HepG2 (cell line): ENCODE measurements around the gene INAFM2. TPM values are rescaled to one million over a fixed set of nuclear protein-coding genes. Genes with fewer than 3 reads are reported as not detected.
A peak's percentile ranks its signal among the peaks of the same experiment; 100 is the strongest.

Experiments used
- ELF4 ChIP-seq: sonication (generic); formaldehyde crosslinking; IDR thresholded peaks from 2 replicates; pipeline ENCODE4 v1.5.0; 2020; ENCODE audit warnings: missing genetic modification reagents, mild to moderate bottlenecking, moderate library complexity, borderline replicate concordance
- KAT2B ChIP-seq: fragments of 150-350 bp; IDR thresholded peaks from 2 replicates; pipeline ENCODE4 v1.6.1; 2014; ENCODE audit warnings: low read depth, low read length, borderline replicate concordance
- SOX6 ChIP-seq, 2 experiments: fragments of 450-650 bp in 1 of 2; sonication (generic) in 1 of 2; formaldehyde crosslinking in 1 of 2; IDR thresholded peaks; 2 replicates each; pipeline versions ENCODE4 v1.4.0 to v1.6.1; 2017 to 2020; ENCODE audit warnings: antibody characterized with exemption in 1 of 2, mild to moderate bottlenecking in 1 of 2, missing genetic modification reagents in 1 of 2
- ZKSCAN8 ChIP-seq: IDR thresholded peaks from 2 replicates; pipeline ENCODE4 v1.6.1; 2016; ENCODE audit warnings: borderline replicate concordance, missing genetic modification reagents, missing compliant biosample characterization
- ZNF282 ChIP-seq: fragments of 450-650 bp; IDR thresholded peaks from 2 replicates; pipeline ENCODE4 v1.6.1; 2018; ENCODE audit not compliant: partially characterized antibody
- ZNF3 ChIP-seq: IDR thresholded peaks from 2 replicates; pipeline ENCODE4 v1.7.0; 2017; ENCODE audit warnings: inconsistent platforms
- ZNF558 ChIP-seq: sonication (generic); formaldehyde crosslinking; IDR thresholded peaks from 2 replicates; pipeline ENCODE4 v1.9.0; 2022; ENCODE audit warnings: mild to moderate bottlenecking, missing genetic modification reagents, borderline replicate concordance
- ZNF788 ChIP-seq: sonication (generic); formaldehyde crosslinking; IDR thresholded peaks from 2 replicates; pipeline ENCODE4 v1.5.0; 2020; ENCODE audit warnings: mild to moderate bottlenecking, missing genetic modification reagents, borderline replicate concordance
- ZSCAN29 ChIP-seq: sonication (generic); formaldehyde crosslinking; conservative IDR thresholded peaks from 2 replicates; pipeline ENCODE4 v1.4.0; 2020; ENCODE audit warnings: mild to moderate bottlenecking, missing genetic modification reagents
- polyA plus RNA-seq, 8 experiments: library from polyadenylated mRNA; depleted of rRNA in 3 of 8; stranded (reverse) in 7 of 8; unstranded in 1 of 8; fragments of >200 nt; fragmentation: Illumina TruSeq in 4 of 8; extraction: Trizol in 4 of 8; gene quantifications; 2 replicates each; pipeline versions ENCODE4 v1.2.1 to v1.2.3, GENCODE V29; 2011 to 2016; ENCODE audit warnings: low read depth in 4 of 8, missing spikeins in 1 of 8, mixed read lengths in 1 of 8; ENCODE audit not compliant: insufficient read depth in 1 of 8
- total RNA-seq, 5 experiments: library from RNA; depleted of rRNA; stranded (reverse); fragments of >200 nt; fragmentation: Illumina TruSeq; extraction: Trizol; gene quantifications; 2 replicates each; pipeline ENCODE4 v1.2.3, GENCODE V29; 2016; ENCODE audit warnings: low read depth in 1 of 5
- TF ChIP-seq, protein P1 (sequence below): sonication (generic); formaldehyde crosslinking; IDR thresholded peaks from 2 replicates; pipeline ENCODE4 v1.4.0; 2020; ENCODE audit warnings: missing genetic modification reagents
- TF ChIP-seq, protein P2 (sequence below): sonication (generic); formaldehyde crosslinking; IDR thresholded peaks from 2 replicates; pipeline ENCODE4 v1.4.0; 2020; ENCODE audit warnings: missing genetic modification reagents, borderline replicate concordance
- TF ChIP-seq, protein P3 (sequence below): IDR thresholded peaks from 2 replicates; pipeline ENCODE4 v1.4.0; 2020; ENCODE audit warnings: mild to moderate bottlenecking, missing genetic modification reagents
- TF ChIP-seq, protein P4 (sequence below): sonication (generic); formaldehyde crosslinking; IDR thresholded peaks from 2 replicates; pipeline ENCODE4 v1.8.0; 2022; ENCODE audit warnings: missing genetic modification reagents, mild to moderate bottlenecking, inconsistent platforms, borderline replicate concordance
- TF ChIP-seq, protein P5 (sequence below): sonication (generic); formaldehyde crosslinking; IDR thresholded peaks from 2 replicates; pipeline ENCODE4 v1.4.0; 2020; ENCODE audit warnings: missing genetic modification reagents, borderline replicate concordance

The INAFM2 gene
- total and polyA plus RNA-seq, 2 of the 13 experiments (the other 11 are each of a cell fraction or from before 2014, with no cell fraction given): 5.5 to 6.5 TPM

DNA sequence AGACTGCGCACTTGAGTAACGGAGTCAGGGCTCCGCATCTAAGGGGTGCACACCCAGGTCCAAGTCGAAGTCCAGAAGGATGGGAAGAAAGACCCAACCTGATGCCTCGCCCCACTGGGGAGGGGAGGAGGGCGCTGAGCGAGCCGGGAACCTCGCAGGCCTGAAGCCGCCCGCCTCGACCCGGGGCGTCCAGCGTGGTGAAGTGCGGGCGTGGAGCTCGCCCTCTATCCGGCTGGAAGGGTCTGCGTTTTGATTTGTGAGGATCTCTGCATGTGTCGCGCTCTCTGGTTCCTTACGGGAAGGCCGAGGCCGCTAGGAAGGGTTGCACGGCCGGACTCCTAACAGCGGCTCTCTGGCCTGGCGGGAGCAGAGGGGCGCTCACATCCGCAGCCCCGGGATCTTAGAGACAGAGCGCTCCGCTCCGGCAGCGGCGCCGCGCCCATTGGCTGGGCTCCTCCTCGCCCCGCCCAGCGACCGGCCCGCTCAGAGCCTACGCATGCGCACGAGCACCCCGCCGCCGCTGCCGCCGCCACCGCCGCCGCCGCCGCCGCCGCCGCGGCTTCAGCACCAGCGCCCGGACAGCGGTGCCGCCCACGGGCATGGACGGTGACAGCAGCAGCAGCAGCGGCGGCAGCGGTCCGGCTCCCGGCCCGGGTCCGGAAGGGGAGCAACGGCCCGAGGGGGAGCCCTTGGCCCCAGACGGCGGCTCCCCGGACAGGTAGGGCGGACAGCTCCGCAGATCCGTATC lies 34.4 kb downstream of the INAFM2 start, which contains the start of gene DISP2 (continued):
- no peak for TF ChIP-seq ZNF788 (CRISPR knock-in tag)
- TF ChIP-seq ZKSCAN8 (CRISPR knock-in tag): no peak
- TF ChIP-seq ZNF558 (CRISPR knock-in tag): no peak
- TF ChIP-seq, protein P1, sequence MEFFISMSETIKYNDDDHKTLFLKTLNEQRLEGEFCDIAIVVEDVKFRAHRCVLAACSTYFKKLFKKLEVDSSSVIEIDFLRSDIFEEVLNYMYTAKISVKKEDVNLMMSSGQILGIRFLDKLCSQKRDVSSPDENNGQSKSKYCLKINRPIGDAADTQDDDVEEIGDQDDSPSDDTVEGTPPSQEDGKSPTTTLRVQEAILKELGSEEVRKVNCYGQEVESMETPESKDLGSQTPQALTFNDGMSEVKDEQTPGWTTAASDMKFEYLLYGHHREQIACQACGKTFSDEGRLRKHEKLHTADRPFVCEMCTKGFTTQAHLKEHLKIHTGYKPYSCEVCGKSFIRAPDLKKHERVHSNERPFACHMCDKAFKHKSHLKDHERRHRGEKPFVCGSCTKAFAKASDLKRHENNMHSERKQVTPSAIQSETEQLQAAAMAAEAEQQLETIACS (CRISPR knock-in tag): no peak
- TF ChIP-seq, protein P2, sequence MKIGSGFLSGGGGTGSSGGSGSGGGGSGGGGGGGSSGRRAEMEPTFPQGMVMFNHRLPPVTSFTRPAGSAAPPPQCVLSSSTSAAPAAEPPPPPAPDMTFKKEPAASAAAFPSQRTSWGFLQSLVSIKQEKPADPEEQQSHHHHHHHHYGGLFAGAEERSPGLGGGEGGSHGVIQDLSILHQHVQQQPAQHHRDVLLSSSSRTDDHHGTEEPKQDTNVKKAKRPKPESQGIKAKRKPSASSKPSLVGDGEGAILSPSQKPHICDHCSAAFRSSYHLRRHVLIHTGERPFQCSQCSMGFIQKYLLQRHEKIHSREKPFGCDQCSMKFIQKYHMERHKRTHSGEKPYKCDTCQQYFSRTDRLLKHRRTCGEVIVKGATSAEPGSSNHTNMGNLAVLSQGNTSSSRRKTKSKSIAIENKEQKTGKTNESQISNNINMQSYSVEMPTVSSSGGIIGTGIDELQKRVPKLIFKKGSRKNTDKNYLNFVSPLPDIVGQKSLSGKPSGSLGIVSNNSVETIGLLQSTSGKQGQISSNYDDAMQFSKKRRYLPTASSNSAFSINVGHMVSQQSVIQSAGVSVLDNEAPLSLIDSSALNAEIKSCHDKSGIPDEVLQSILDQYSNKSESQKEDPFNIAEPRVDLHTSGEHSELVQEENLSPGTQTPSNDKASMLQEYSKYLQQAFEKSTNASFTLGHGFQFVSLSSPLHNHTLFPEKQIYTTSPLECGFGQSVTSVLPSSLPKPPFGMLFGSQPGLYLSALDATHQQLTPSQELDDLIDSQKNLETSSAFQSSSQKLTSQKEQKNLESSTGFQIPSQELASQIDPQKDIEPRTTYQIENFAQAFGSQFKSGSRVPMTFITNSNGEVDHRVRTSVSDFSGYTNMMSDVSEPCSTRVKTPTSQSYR (CRISPR knock-in tag): no peak
- no peak for TF ChIP-seq ZSCAN29 (CRISPR knock-in tag)
- TF ChIP-seq ZNF3: no peak
- TF ChIP-seq ZNF282: no peak
- TF ChIP-seq, protein P3, sequence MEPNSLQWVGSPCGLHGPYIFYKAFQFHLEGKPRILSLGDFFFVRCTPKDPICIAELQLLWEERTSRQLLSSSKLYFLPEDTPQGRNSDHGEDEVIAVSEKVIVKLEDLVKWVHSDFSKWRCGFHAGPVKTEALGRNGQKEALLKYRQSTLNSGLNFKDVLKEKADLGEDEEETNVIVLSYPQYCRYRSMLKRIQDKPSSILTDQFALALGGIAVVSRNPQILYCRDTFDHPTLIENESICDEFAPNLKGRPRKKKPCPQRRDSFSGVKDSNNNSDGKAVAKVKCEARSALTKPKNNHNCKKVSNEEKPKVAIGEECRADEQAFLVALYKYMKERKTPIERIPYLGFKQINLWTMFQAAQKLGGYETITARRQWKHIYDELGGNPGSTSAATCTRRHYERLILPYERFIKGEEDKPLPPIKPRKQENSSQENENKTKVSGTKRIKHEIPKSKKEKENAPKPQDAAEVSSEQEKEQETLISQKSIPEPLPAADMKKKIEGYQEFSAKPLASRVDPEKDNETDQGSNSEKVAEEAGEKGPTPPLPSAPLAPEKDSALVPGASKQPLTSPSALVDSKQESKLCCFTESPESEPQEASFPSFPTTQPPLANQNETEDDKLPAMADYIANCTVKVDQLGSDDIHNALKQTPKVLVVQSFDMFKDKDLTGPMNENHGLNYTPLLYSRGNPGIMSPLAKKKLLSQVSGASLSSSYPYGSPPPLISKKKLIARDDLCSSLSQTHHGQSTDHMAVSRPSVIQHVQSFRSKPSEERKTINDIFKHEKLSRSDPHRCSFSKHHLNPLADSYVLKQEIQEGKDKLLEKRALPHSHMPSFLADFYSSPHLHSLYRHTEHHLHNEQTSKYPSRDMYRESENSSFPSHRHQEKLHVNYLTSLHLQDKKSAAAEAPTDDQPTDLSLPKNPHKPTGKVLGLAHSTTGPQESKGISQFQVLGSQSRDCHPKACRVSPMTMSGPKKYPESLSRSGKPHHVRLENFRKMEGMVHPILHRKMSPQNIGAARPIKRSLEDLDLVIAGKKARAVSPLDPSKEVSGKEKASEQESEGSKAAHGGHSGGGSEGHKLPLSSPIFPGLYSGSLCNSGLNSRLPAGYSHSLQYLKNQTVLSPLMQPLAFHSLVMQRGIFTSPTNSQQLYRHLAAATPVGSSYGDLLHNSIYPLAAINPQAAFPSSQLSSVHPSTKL (CRISPR knock-in tag): 0 out of 2 replicates have a peak, but pooled peaks have one; percentile 8
- TF ChIP-seq KAT2B: no peak
- no peak for TF ChIP-seq ELF4 (CRISPR knock-in tag)
- TF ChIP-seq, protein P4, sequence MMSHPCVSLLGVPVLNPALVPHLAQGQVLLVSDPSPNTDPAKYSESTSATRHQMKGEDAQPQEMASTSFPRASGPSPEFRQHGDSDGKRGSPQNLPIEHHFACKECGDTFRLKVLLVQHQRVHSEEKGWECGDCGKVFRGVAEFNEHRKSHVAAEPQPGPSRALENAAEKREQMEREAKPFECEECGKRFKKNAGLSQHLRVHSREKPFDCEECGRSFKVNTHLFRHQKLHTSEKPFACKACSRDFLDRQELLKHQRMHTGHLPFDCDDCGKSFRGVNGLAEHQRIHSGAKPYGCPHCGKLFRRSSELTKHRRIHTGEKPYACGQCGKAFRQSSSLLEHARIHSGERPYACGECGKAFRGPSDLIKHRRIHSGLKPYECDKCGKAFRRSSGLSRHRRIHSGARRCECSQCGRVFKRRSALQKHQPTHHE (CRISPR knock-in tag): no peak
- TF ChIP-seq, protein P5, sequence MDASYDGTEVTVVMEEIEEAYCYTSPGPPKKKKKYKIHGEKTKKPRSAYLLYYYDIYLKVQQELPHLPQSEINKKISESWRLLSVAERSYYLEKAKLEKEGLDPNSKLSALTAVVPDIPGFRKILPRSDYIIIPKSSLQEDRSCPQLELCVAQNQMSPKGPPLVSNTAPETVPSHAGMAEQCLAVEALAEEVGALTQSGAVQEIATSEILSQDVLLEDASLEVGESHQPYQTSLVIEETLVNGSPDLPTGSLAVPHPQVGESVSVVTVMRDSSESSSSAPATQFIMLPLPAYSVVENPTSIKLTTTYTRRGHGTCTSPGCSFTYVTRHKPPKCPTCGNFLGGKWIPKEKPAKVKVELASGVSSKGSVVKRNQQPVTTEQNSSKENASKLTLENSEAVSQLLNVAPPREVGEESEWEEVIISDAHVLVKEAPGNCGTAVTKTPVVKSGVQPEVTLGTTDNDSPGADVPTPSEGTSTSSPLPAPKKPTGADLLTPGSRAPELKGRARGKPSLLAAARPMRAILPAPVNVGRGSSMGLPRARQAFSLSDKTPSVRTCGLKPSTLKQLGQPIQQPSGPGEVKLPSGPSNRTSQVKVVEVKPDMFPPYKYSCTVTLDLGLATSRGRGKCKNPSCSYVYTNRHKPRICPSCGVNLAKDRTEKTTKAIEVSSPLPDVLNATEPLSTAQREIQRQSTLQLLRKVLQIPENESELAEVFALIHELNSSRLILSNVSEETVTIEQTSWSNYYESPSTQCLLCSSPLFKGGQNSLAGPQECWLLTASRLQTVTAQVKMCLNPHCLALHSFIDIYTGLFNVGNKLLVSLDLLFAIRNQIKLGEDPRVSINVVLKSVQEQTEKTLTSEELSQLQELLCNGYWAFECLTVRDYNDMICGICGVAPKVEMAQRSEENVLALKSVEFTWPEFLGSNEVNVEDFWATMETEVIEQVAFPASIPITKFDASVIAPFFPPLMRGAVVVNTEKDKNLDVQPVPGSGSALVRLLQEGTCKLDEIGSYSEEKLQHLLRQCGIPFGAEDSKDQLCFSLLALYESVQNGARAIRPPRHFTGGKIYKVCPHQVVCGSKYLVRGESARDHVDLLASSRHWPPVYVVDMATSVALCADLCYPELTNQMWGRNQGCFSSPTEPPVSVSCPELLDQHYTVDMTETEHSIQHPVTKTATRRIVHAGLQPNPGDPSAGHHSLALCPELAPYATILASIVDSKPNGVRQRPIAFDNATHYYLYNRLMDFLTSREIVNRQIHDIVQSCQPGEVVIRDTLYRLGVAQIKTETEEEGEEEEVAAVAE (CRISPR knock-in tag): no peak
- TF ChIP-seq SOX6 (IDR thresholded peaks at IDR 0.05): no peak
- no peak for TF ChIP-seq SOX6 (CRISPR knock-in tag; IDR thresholded peaks at IDR 0.05)
